Activated T-cell treated with anti-CD3 and anti-CD28 coated beads, Interleukin-2, amount 50 U/mL, for 4 hours (primary cell): ENCODE data around the gene ALDH16A1. TPM values are rescaled to one million over a fixed set of nuclear protein-coding genes. Genes with fewer than 3 reads are reported as not detected.
"Not testable (repeated sequence)": the region's sequence is repeated elsewhere in the genome, so short reads cannot be mapped to it uniquely, and the experiment has no call there.

Experiments
- ATAC-seq, 2 donors: fragments of 200-7000 bp; cut with Tn5 transposase; one replicate each; pipeline ENCODE4 v1.10.0; 2021
- DNase-seq: peaks from one replicate; pipeline ENCODE4 v3.0.0-alpha.2; 2020
- H3K27me3 Mint-ChIP-seq: one replicate; pipeline ENCODE4 v1.8.0; 2021; ENCODE audit warnings: low read depth, mixed read lengths
- H3K36me3 Mint-ChIP-seq: one replicate; pipeline ENCODE4 v1.8.0; 2022; ENCODE audit warnings: mixed read lengths; ENCODE audit not compliant: insufficient read depth
- H3K4me1 Mint-ChIP-seq: one replicate; pipeline ENCODE4 v1.8.0; 2021; ENCODE audit warnings: low read depth, mixed read lengths
- H3K4me3 Mint-ChIP-seq: one replicate; pipeline ENCODE4 v1.8.0; 2021; ENCODE audit warnings: mild to moderate bottlenecking, moderate library complexity, mixed read lengths
- H3K9me3 Mint-ChIP-seq: one replicate; pipeline ENCODE4 v1.8.0; 2021; ENCODE audit warnings: mixed read lengths
- total RNA-seq, 3 donors: library from RNA; stranded (reverse); gene quantifications; one replicate each; pipeline ENCODE4 v1.2.1, GENCODE V29; 2021

Gene ALDH16A1
- total RNA-seq, 3 donors from 2014 or later: 35.4 to 42.9 (median 35.8) TPM

GRCh38 chr19:49456326-49456725, 3.3 kb downstream of the ALDH16A1 start:
- no peaks in the 10 kb centered on the region for H3K9me3 Mint-ChIP-seq
- H3K27me3 Mint-ChIP-seq: no peaks in the 10 kb centered on the region
- ATAC-seq (no peak), DNase-seq (no peak)
- H3K4me1 Mint-ChIP-seq: peaks cover 22% of the 10 kb centered on the region
- peak overlapping the region; percentile 31 for H3K4me3 Mint-ChIP-seq
- H3K36me3 Mint-ChIP-seq: peaks cover 7% of the 10 kb centered on the region

DNA sequence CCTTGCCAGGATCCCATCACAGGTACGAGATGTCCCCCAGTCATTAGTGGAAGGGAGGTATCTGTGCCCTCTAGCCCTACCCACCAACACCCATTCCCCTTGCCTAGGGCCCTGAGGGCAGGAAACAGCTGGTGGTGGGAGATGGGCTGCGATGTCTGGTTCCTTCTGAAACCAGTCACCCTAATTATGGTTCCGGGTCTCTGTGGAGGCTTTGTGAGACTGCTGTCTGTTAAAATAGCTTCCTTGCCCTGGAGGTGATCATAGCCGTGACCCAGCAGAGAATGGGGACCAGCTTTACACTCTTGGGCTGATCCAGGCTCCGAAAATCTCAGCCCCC, 5.5 kb downstream of the ALDH16A1 start:
- Mint-ChIP-seq H3K4me1 (peaks cover 8% of the 10 kb centered on the region), H3K4me3 (no peak overlapping the region), H3K9me3 (no peaks in the 10 kb centered on the region), H3K36me3 (peaks cover 7% of the 10 kb centered on the region), H3K27me3 (no peaks in the 10 kb centered on the region)
- DNase-seq (no peak), ATAC-seq (no peak)

DNA sequence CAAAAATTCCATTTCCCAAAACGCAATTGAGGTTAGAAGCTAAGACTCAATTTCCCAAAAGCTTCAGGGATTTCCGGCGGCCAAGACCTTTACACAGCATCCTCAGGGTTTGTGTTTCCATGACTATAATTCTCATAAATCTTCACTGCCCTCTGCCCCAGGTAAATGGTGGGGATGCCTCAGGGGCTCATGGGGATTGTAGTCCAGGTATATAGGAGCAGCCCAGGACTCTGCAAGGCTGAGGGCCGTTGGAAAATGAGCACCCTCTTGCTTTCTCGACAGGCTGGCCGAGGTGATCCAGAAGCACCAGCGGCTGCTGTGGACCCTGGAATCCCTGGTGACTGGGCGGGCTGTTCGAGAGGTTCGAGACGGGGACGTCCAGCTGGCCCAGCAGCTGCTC, 6.4 kb downstream of the ALDH16A1 start:
- Mint-ChIP-seq H3K4me1 (peaks cover 7% of the 10 kb centered on the region), H3K4me3 (no peak overlapping the region), H3K9me3 (no peaks in the 10 kb centered on the region), H3K27me3 (no peaks in the 10 kb centered on the region), H3K36me3 (peaks cover 7% of the 10 kb centered on the region)
- DNase-seq: no peak
- ATAC-seq: no peak

- DNase-seq, H3K36me3 Mint-ChIP-seq, ATAC-seq, H3K27me3 Mint-ChIP-seq, H3K4me1 Mint-ChIP-seq, H3K4me3 Mint-ChIP-seq, H3K9me3 Mint-ChIP-seq: not testable (repeated sequence)
These were observed 8.1 kb downstream of the ALDH16A1 start for GRCh38 chr19:49461130-49461529.

DNA sequence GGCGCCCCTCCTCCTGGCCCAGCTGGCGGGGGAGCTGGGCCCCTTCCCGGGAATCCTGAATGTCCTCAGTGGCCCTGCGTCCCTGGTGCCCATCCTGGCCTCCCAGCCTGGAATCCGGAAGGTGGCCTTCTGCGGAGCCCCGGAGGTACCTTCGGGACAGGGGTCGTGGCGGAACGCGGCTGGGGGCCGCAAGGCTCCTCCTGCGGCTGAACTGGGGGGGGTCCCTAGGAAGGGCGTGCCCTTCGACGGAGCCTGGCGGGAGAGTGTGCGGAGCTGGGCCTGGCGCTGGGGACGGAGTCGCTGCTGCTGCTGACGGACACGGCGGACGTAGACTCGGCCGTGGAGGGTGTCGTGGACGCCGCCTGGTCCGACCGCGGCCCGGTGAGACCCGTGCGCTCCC, 8.6 kb downstream of the ALDH16A1 start:
- H3K9me3 Mint-ChIP-seq: no peaks in the 10 kb centered on the region
- H3K36me3 Mint-ChIP-seq: peaks cover 2% of the 10 kb centered on the region
- no peak for ATAC-seq
- no peaks in the 10 kb centered on the region for H3K27me3 Mint-ChIP-seq
- peaks cover 2% of the 10 kb centered on the region for H3K4me1 Mint-ChIP-seq
- DNase-seq: no peak
- H3K4me3 Mint-ChIP-seq: no peak overlapping the region

GRCh38 chr19:49462492-49462891, 9.5 kb downstream of the ALDH16A1 start:
- Mint-ChIP-seq H3K4me3 (no peak overlapping the region), H3K4me1 (no peaks in the 10 kb centered on the region), H3K36me3 (no peaks in the 10 kb centered on the region), H3K27me3 (no peaks in the 10 kb centered on the region), H3K9me3 (no peaks in the 10 kb centered on the region)
- ATAC-seq: no peak
- DNase-seq: no peak

GRCh38 chr19:49463960-49464740, 11.1 kb downstream of the ALDH16A1 start:
- ATAC-seq (no peak), DNase-seq (no peak)
- Mint-ChIP-seq H3K27me3 (no peaks in the 10 kb centered on the region), H3K4me1 (peaks cover 12% of the 10 kb centered on the region), H3K4me3 (no peak overlapping the region), H3K9me3 (no peaks in the 10 kb centered on the region), H3K36me3 (peaks cover 3% of the 10 kb centered on the region)

GRCh38 chr19:49465371-49465770, 12.3 kb downstream of the ALDH16A1 start:
- H3K4me1 Mint-ChIP-seq: peaks cover 23% of the 10 kb centered on the region
- peaks cover 3% of the 10 kb centered on the region for H3K36me3 Mint-ChIP-seq
- no peak overlapping the region for H3K4me3 Mint-ChIP-seq
- no peaks in the 10 kb centered on the region for H3K9me3 Mint-ChIP-seq
- ATAC-seq: no peak
- DNase-seq: no peak
- no peaks in the 10 kb centered on the region for H3K27me3 Mint-ChIP-seq

- DNase-seq (no peak), ATAC-seq (no peak)
- Mint-ChIP-seq H3K9me3 (no peaks in the 10 kb centered on the region), H3K36me3 (peaks cover 3% of the 10 kb centered on the region), H3K4me1 (peaks cover 44% of the 10 kb centered on the region), H3K4me3 (no peak overlapping the region), H3K27me3 (no peaks in the 10 kb centered on the region)
These were observed 15.2 kb downstream of the ALDH16A1 start for GRCh38 chr19:49468199-49468598.

DNA sequence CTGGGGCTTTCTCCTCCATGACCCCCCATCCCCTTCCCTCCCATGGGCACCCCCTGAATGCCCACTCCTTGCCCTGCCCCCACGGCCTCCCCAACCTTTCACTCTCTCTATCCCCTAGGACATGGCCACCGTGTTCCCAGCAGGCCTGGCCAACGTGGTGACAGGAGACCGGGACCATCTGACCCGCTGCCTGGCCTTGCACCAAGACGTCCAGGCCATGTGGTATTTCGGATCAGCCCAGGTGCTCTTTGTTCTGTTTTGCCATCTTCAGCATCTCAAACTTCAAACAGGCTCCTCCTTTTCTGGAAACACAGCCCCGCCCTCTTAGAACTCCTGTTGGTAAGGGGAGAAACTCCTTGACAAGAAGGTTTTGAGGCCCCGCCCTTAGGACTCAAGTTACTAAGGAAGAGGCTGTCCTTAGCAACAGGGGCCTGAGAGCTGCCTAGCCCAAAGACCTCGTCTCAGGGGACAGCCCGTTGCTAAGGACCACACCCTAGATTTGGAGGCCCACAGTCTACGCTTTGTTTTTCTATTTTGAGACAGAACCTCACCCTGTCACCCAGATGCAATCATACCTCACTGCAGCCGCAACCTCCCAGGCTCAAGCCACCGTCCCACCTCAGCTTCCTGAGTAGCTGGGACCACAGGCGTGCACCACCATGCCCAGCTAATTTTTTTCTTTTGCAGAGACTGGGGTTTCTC, 15.9 kb downstream of the ALDH16A1 start:
- ATAC-seq: peak; percentile 48 to 59
- Mint-ChIP-seq H3K9me3 (no peaks in the 10 kb centered on the region), H3K4me1 (peaks cover 47% of the 10 kb centered on the region), H3K36me3 (peaks cover 3% of the 10 kb centered on the region), H3K27me3 (no peaks in the 10 kb centered on the region), H3K4me3 (peak overlapping the region; percentile 55)
- peak; percentile 64 for DNase-seq

DNA sequence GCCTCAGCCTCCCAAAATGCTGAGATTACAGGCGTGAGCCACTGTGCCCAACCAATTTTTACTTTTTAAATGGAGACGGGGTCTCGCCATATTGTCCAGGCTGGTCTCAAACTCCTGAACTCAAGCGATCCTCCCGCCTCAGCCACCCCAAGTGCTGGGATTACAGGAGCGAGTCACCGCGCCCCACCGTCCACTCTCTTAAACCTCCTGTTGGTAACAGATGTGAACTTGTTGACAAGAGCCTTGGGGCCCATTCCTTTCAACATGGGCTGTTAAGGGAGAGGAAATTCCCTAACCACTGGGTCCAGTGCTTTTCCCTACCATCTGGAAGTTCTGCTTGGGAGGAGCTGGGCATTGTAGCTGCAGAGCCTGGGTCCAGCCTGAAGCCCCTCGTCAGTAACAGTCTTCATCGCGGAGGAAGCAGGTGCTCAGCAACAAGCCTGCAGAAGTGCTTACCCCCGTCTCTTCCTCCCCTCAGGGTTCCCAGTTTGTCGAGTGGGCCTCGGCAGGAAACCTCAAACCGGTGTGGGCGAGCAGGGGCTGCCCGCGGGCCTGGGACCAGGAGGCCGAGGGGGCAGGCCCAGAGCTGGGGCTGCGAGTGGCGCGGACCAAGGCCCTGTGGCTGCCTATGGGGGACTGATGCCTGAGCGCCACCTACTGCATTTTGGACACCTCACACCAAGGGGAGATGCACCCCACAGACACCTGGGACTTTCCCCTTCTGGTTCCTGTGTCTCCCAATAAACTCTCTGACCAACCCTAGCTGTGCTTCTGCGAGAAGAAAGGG, 17.0 kb downstream of the ALDH16A1 start:
- H3K4me3 Mint-ChIP-seq: peak overlapping the region; percentile 31

GRCh38 chr19:49470615-49470978, 17.6 kb downstream of the ALDH16A1 start:
- Mint-ChIP-seq H3K27me3 (no peaks in the 10 kb centered on the region), H3K4me1 (peaks cover 51% of the 10 kb centered on the region), H3K9me3 (no peaks in the 10 kb centered on the region), H3K4me3 (peak overlapping the region; percentile 31), H3K36me3 (peaks cover 3% of the 10 kb centered on the region)
- ATAC-seq (no peak), DNase-seq (no peak)

More for the DNA sequence above, 17.0 kb downstream of the ALDH16A1 start:
- peaks cover 3% of the 10 kb centered on the region for H3K36me3 Mint-ChIP-seq
- ATAC-seq (peak; percentile 47 to 56), DNase-seq (peak; percentile 62)
- H3K4me1 Mint-ChIP-seq: peaks cover 47% of the 10 kb centered on the region
- no peaks in the 10 kb centered on the region for H3K27me3 Mint-ChIP-seq
- no peaks in the 10 kb centered on the region for H3K9me3 Mint-ChIP-seq

GRCh38 chr19:49472936-49473335, 19.9 kb downstream of the ALDH16A1 start:
- ATAC-seq (no peak), DNase-seq (no peak)
- Mint-ChIP-seq H3K4me1 (peaks cover 58% of the 10 kb centered on the region), H3K4me3 (peak overlapping the region; percentile 83), H3K36me3 (peaks cover 7% of the 10 kb centered on the region), H3K27me3 (no peaks in the 10 kb centered on the region), H3K9me3 (no peaks in the 10 kb centered on the region)

- DNase-seq, ATAC-seq, H3K9me3 Mint-ChIP-seq, H3K36me3 Mint-ChIP-seq, H3K27me3 Mint-ChIP-seq: not testable (repeated sequence)
- Mint-ChIP-seq H3K4me1 (peaks cover 56% of the 10 kb centered on the region), H3K4me3 (peak overlapping the region; percentile 83)
These were observed 20.5 kb downstream of the ALDH16A1 start for GRCh38 chr19:49473501-49473867.
